Astrocyte of the spinal cord (primary cell): ENCODE data around the gene TUBD1.
"Not testable (repeated sequence)": the region's sequence is repeated elsewhere in the genome, so short reads cannot be mapped to it uniquely, and the experiment has no call there.

Source experiments
- DNase-seq: peaks from one replicate; pipeline ENCODE4 v3.0.0; 2011; ENCODE audit warnings: low read depth, low spot score
- H3K4me3 ChIP-seq: 2 replicates; pipeline ENCODE4 v1.5.1; 2011; ENCODE audit warnings: low read depth, mild to moderate bottlenecking, low read length, moderate library complexity
- in situ Hi-C: cut with HindIII; loops from 2 replicates; pipeline ENCODE4 v1.10.0; 2017; ENCODE audit warnings: low sequenced_read_pairs
- TF ChIP-seq, protein P1 (sequence below): IDR thresholded peaks from 2 replicates; pipeline ENCODE4 v1.5.1; 2012; ENCODE audit warnings: low read depth, mild to moderate bottlenecking, low read length, inconsistent platforms

Gene TUBD1

DNA sequence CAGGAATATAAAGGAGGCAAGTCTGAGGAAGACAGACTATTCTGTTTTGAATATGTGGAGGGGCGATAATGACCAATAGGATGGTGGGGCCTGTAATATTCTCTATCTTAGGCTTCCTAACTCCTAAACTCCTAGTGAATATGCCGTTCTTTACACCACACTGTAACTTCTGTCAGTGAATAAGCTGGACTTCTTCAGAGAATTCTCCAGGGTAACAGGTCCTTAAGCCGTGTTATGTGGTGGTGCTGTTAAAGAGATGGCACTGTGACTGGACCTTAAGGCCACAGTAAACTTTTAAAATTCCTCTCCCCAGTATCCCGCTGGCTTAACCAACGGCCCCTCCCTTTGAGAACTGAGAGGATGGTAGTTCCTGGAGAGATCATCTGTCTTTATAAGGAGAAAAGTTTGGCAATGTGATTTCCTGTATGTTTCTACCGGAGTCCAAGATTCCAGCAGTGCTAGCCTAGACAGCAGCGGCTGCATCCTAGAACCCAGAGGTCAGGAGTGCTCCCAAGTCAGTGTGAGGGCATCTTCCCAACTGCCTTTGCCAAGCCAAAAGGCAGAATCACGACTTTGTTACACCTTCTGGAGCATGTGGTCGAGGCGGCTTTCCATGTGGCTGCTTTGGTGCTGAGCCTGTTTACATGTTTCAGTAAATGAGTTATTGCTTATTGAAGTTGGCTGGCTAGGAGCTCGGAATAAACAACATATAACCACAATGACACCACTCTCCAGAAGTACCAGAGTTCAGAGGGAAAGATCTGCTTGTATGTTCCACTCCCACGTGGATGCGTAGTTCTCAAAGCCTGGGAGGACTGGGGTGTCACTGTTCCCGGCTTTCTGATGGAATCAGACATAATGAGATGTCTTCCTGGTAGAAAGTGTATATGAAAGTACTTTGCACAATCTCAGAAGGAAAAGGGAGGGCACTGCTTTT, 41.0 kb downstream of the TUBD1 start:
- DNase-seq: peak; percentile 90
- no peak overlapping the region for H3K4me3 ChIP-seq
- in situ Hi-C loops: no loop called here
- TF ChIP-seq, protein P1, sequence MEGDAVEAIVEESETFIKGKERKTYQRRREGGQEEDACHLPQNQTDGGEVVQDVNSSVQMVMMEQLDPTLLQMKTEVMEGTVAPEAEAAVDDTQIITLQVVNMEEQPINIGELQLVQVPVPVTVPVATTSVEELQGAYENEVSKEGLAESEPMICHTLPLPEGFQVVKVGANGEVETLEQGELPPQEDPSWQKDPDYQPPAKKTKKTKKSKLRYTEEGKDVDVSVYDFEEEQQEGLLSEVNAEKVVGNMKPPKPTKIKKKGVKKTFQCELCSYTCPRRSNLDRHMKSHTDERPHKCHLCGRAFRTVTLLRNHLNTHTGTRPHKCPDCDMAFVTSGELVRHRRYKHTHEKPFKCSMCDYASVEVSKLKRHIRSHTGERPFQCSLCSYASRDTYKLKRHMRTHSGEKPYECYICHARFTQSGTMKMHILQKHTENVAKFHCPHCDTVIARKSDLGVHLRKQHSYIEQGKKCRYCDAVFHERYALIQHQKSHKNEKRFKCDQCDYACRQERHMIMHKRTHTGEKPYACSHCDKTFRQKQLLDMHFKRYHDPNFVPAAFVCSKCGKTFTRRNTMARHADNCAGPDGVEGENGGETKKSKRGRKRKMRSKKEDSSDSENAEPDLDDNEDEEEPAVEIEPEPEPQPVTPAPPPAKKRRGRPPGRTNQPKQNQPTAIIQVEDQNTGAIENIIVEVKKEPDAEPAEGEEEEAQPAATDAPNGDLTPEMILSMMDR: no peak

DNA sequence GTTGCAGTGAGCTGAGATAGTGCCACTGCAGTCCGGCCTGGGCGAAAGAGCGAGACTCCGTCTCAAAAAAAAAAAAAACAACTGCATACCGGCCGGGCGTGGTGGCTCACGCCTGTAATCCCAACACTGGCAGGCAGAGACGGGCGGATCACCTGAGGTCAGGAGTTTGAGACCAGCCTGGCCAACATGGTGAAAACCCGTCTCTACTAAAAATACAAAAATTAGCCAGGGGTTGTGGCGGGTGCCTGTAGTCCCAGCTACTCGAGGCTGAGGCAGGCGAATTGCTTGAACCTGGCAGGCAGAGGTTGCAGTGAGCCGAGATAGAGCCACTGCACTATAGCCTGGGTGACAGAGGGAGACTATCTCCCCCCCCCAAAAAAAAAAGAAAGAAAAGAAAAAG, 42.4 kb downstream of the TUBD1 start:
- H3K4me3 ChIP-seq, in situ Hi-C loops, DNase-seq: not testable (repeated sequence)

DNA sequence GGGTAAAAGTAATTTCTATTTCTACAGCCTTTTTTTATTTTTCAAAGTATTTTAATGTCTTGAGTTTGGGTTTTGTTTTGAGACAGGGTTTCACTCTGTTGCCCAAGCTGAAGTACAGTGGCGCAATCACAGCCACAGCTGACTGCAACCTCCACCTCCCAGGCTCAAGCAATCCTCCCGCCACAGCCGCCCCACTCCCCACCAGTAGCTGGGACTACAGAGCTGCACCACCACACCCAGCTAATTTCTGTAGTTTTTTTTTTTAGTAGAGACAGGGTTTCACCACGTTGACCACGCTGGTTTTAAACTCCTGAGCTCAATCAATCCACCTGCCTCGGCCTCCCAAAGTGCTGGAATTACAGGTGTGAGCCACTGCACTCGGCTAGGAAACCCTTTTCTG, 44.0 kb downstream of the TUBD1 start:
- in situ Hi-C loops: no loop called here
- DNase-seq: no peak
- TF ChIP-seq, protein P1: no peak
- H3K4me3 ChIP-seq: no peak overlapping the region

DNA sequence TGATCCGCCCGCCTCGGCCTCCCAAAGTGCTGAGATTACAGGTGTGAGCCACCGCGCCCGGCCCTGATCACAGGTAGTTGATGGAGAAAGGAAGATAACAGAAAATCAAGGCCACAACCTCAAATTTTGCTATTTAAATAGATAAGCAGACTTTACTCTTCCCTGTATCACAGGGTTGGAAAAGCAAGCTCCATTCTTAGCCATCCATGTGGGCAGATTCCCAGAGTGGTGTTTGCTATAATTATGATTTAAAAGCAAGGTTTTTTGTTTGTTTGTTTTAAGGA, 44.4 kb downstream of the TUBD1 start:
- in situ Hi-C loops: no loop called here
- H3K4me3 ChIP-seq: no peak overlapping the region
- no peak for DNase-seq
- TF ChIP-seq, protein P1: no peak

DNA sequence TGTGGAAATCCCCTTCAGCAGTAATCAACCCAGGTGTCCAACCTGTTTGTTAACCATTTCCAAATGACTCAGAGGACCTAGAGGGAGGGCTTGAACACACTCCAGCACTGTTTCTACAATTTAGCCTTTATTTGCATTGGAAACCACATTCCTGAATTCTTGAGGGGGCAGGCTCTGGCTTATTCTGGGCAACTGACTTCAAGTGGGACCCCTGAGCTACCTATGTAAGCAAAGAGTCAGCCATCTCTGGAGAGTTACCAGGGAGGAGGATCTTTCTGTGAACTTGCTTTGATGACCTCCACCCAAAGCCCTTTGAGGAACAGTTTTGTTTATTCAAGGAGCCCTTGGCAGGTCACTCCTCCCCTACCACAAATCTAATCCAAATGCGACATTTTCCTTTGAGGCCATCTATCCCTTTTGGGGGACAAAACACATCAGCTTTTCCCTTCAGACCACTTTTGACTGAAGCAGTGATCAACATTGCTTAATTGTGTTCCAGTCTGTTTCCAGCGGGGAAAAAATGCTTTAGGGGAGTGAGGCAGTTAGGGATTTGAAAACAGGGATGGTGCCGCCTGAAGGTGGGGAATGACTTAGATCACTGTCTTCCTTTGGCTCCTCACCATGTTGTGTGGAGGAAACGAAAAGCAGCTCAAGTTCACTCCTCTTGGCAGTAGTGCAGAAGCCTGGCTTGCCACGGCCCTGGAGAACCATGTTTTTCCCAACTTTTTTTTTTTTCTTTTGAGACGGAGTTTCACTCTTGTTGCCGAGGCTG, 46.2 kb downstream of the TUBD1 start:
- DNase-seq: peak; percentile 95
- TF ChIP-seq, protein P1: peak; percentile 1
- in situ Hi-C loops: no loop called here
- no peak overlapping the region for H3K4me3 ChIP-seq

DNA sequence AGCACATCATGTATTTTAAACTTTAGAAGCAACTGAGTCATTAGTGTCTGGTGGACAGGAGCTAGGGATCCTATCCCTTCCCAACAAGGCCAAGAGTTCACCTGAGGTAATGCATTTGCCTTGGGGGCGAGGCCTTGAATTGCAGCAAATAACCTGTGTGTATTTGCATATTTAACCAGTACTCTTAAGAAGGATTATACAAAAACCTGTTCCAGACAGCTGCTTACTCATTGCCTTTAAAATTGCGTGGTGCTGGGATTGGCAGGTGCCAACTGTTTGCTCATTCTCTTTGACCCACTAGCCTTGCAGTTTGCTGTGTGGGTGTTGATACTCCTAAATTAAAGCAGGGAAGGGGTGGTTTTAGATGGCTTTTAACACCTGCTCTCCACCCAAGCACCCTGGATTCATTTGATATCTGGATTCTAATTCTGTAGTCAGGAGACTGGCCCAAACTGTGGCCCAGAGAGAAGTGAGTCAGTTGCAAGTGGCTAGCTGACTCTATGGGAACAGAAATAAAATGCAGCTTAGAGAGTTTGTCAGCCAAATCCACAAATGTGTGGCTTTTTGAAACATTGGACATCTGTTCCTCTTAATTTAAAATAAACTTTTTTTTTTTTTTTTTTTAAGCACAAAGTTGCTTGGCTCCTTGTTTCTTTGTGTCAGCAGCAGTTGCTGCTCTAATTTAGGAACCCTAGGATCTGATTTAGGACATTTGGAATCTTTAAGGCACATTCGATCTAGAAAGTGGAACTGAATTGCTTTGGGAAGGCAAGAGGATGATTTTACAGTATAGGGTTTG, 46.9 kb downstream of the TUBD1 start:
- H3K4me3 ChIP-seq: no peak overlapping the region
- DNase-seq: peak; percentile 94
- TF ChIP-seq, protein P1: no peak

More for the DNA sequence above, 46.9 kb downstream of the TUBD1 start:
- in situ Hi-C loops: no loop called here
